Sciatic nerve (tissue), 2 donors: ENCODE results near the gene ST3GAL3. TPM values are rescaled to one million over a fixed set of nuclear protein-coding genes. Genes with fewer than 3 reads are reported as not detected.

Experiments
- ATAC-seq: fragments of 200-7000 bp; cut with Tn5 transposase; one replicate; pipeline ENCODE4 v1.9.1; 2020; ENCODE audit warnings: mild to moderate bottlenecking, moderate library complexity
- DNase-seq: peaks from one replicate; pipeline ENCODE4 v3.0.0-alpha.2; 2020; ENCODE audit warnings: low spot score
- intact Hi-C: fragments of 100-400 bp; cut with DNase I; formaldehyde crosslinking; loops from one replicate; pipeline ENCODE4 v1.14.2; 2022
- total RNA-seq: library from RNA; stranded (reverse); fragmentation: NEBNext Ultra II Directional; extraction: Animal tissue kit (Norgen Biotek cat#: 25700); gene quantifications from one replicate; pipeline ENCODE4 v1.2.1, GENCODE V29; 2021
- donor health status: DM: no; HTN: no; CAD: no.
- donor health status: DM: no; HTN: no; CAD: no.

Gene ST3GAL3, protein sequence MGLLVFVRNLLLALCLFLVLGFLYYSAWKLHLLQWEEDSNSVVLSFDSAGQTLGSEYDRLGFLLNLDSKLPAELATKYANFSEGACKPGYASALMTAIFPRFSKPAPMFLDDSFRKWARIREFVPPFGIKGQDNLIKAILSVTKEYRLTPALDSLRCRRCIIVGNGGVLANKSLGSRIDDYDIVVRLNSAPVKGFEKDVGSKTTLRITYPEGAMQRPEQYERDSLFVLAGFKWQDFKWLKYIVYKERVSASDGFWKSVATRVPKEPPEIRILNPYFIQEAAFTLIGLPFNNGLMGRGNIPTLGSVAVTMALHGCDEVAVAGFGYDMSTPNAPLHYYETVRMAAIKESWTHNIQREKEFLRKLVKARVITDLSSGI
- total RNA-seq, result 35.8 TPM

DNA sequence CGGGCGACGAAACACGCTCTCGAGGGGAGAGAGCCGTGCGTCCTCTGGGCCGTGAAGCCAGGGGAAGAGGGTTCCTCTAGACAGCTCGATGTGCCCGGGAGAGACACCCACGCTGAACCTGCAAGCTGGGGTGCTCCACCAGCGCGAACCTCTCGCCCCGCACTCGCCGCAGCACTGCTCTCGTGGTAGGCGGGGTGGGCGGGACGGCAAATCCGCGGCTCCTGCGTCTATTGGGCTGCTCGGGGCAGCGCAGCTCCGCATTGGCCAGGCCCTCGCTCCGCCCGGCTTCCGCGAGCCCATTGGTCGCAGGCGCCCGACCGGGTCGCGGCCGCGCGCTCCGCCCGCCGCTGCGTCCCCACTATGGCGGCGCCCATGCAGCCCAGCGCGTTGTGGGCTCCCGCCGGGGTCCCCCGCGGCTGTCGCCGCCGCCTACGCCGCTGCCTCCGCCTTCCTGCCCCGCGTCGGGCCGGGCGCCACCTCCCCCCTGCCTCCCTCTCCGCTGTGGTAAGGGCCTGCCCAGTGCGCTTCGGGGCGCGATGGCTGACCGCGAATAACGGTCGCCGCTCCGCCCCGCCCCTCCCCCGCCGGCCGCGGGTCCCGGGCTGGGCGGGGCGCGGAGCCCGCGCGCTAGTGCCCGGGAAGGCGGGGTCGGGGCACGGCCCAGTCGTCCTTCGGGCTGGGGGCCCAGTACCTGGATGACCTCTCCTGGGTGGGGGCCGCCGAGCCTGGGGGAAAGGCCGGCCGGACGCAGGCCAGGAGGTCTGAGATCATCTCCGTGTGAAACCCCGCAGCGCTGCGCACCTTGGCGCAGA, at the start of gene ST3GAL3:
TSS of gene ST3GAL3 (plus strand) at position 347 of the 812 bp plus-strand sequence. CDS start 28,727 bp downstream, outside the sequence.
- DNase-seq, result peak; percentile 95
- peak; percentile 99 for ATAC-seq
- intact Hi-C loops, result no loop called here

DNA sequence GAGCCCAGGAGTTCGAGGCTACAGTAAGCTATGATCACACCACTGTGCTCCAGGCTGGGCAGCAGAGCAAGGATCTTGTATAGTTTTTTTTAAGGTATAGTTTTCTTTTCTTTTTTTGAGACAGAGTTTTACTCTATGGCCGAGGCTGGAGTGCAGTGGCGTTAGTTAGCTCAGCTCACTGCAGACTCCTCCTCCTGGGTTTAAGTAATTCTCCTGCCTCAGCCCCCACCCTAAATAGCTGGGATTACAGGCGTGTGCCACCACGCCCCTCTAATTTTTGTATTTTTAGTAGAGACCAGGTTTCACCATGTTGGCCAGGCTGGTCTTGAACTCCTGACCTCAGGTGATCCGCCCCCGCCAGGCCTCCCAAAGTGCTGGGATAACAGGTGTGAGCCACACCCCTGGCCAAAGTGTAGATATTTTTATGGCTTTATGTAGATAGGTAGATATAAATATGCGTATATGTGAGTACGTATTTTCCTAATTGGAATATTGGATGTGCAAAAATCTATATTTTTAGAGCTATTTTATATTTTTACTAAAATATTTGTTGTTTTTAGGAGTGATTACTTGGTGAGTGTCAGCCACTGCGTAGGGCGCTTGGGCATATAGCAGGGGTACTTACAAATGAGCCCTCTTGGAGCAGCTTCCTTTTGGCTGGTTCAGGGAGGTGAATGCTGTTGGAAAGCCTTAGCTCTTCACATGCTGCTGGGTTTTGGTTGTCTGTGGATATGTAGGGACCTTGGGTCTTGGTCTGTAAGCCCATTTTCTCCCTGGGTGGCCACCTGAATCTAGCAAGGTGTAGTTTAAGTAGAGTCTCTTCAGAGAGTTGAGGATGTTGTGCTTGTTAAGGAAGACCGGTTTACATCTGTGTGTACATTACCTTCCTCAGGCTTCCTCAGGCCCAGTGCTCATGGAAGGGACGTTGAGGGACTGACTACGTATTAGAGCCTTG, 47.8 kb upstream of the ST3GAL3 start:
- DNase-seq (no peak), ATAC-seq (no peak)
- intact Hi-C loops, result loop anchor here (10.0 kb wide), 1 partner anchor 135 kb away; no protein-coding TSS in a partner anchor

DNA sequence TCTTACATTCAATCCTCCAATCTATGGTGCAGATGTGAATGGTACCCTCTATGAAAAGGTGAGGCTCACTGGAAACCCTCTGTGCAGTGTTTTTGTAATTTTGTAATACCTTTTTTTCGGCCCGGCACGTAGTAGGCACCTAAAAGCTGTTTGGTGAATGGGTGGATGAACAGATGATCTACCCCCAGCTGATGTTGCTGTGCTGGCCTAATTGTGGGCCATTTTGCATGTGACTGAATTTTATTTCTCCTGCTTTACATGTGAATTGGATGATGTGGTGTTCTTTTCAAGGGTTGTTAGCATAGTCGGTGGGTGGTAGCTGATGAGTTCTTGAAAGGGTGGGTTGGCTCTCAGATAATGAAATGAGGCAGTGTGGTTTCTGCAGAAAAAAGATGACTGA, 47.0 kb upstream of the ST3GAL3 start:
- no peak for DNase-seq
- no peak for ATAC-seq
- intact Hi-C loops, result no loop called here

DNA sequence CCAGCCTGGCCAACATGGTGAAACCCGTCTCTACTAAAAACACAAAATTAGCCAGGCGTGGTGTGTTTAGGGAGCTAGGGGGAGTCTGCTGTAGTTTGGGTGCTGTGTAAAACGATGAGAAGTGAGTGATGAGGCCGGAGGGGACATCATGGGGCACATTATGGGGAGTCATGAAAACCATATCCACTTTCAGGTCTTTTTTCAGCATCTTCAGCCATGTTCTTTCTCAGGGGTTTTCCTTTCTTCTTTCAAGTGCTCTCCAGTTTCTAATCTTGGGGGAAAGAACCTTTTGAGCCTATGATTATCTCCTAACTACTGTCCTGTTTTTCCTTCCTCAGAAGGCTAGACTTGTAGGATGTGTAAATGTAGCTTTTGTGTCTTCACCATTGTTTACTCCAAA, 43.0 kb upstream of the ST3GAL3 start:
- ATAC-seq (no peak), DNase-seq (no peak)

DNA sequence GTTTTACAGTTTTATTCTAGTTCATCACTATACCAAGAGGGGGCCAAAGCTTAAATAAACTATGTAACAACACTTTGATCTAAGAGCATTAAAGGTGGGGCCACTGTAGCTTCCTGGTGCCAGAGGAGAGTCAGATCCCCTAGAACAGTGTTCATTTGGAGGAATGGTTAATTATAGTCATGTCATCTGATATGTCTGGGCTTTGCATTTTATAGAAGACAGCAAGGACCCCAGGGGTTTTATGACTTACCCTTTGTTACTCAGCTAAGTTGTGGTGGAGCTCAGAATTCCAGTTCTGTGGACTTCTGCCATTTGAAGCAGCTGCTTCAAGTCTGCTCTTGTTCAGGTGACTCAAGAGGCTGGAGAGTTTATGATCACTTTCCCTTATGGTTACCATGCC, 40.7 kb upstream of the ST3GAL3 start:
- ATAC-seq (no peak), DNase-seq (no peak)
- intact Hi-C loops, result no loop called here

More for the DNA sequence above, 43.0 kb upstream of the ST3GAL3 start:
- intact Hi-C loops, result no loop called here

DNA sequence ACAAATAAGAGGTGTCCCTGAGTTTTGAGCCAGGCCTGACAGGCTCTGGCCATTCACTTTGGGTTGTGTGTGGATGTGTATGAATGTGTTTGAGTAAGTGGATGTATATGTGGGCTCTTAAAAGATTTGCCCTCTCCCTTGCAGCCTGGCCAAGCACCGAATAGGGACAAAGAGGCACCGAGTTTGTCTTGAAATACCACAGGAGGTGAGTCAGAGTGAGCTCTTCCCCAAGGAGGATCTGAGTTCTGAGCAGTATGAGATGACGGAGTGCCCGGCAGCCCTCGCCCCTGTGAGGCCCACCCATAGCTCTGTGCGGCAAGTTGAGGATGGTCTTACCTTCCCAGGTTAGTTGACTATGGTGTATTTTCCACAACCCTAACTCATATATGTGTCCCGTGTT, 38.4 kb upstream of the ST3GAL3 start:
- DNase-seq (no peak), ATAC-seq (no peak)
- intact Hi-C loops, result no loop called here

DNA sequence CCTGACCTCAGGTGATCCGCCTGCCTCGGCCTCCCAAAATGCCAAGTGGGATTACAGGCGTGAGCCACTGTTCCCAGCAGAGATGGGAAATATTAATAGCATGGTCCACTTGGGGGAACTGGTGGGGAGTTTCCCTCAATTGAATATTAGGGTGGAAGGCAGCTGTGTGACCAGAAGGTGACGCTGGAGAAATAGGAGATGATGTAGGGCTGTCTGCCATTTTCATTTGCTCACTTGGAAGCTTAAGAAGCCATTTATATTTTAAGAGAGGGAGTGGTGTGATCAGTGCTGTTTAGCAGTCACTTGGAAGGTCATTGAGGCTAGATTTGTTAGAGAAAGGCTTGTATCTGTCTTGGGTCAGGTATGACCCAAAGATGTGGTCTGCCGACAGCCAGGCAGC, 37.5 kb upstream of the ST3GAL3 start:
- DNase-seq, result no peak
- ATAC-seq, result no peak
- intact Hi-C loops, result no loop called here

DNA sequence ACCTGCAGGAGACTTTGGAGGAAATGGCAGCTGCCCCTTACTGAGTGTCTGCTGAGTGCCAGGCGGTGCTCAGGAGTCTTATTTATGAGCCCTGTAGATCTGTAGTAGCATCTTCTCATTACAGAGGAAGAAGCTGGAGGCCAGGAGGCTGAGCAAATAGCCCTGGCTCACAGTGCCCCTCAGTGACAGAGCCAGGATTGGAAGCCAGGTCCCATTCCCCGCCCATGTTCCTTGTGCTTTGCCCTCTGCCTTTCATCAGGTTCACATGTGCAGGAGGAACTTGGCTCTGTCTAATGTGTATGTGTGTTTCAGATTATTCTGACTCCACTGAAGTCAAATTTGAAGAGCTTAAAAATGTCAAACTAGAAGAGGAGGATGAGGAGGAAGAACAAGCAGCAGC, 36.1 kb upstream of the ST3GAL3 start:
- intact Hi-C loops, result no loop called here
- DNase-seq (no peak), ATAC-seq (no peak)

DNA sequence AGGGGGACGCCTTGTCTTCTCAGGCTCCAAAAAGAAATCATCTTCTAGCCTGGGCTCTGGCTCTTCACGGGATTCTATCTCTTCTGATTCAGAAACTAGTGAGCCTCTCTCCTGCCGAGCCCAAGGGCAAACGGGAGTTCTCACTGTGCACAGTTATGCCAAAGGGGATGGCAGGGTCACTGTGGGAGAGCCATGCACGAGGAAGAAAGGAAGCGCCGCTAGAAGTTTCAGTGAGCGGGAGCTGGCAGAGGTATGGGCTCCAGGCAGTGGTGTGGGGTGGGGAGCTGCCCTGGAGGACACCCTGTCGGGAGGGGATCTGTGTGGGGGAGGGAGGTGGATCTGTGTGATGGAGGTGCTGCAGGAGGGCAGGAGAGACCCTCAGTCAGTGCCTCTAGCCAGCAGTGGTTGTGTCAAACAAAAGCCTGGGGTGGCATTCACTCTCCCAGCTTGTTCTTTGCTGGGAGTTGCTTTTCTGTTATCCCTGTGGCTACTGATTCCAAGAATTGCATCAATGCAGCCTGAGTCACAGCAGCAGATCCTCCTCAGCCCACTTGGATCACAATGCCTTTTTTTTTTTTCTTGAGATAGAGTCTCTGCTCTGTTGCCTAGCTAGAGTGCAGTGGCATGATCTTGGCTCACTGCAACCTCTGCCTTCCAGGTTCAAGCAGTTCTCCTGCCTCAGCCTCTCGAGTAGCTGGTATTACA, 35.6 kb upstream of the ST3GAL3 start:
- ATAC-seq (peak; percentile 57), DNase-seq (no peak)
- intact Hi-C loops, result no loop called here

DNA sequence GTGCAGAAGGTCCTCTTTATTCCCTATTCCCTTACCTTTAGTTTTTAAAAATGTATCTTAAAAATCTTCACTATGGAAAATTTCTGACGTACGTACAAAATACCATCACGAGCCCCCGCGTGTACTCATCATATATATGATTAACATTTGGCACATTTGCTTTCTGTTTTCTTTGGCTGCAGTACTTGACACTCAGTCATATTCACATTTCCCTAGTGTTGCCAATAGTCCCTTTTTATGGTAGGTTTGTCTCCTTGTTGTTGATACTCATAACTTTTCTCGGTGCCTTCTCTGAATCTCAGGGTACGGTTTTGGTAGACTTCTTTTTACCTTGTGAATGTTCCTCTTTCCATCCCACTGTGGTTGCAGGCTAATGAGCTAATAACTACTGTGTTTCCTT, 34.1 kb upstream of the ST3GAL3 start:
- intact Hi-C loops, result no loop called here
- DNase-seq (no peak), ATAC-seq (no peak)

DNA sequence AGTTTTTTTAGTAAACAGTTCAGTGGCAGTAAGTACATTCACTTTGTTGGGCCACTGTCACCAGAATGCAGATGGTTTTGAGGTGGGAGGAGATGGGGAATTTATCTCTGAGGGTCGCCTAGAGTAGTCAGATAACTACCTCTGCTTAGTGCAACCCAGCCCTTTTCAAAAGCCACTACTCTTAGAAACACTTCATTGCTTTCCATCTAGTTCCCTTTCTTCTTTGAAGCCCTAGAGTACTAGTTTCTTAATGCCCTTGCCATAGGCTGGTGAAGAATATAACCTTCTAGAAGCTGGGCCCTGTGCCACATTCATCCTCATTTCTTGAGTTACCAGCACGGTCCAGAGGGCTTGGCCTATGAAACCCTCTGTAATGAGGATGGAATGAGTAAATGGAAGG, 28.4 kb upstream of the ST3GAL3 start:
- DNase-seq (no peak), ATAC-seq (no peak)
- intact Hi-C loops, result no loop called here

DNA sequence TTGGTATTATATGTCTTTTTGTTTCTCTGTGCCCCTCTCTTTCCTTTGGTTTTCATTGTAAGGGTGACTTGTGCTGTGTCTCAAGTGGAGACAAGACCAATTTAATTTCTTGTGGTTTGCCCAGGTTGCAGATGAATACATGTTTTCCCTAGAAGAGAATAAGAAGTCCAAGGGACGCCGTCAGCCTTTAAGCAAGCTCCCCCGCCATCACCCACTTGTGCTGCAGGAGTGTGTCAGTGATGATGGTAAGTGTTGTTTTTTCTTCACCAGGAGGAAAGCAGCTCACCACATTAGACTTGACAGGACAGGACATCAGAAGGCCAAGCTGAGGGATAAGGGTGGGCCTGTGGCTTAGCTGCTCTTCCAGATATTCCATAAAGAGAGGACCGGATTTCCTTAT, 23.8 kb upstream of the ST3GAL3 start:
- intact Hi-C loops, result no loop called here
- no peak for ATAC-seq
- no peak for DNase-seq

DNA sequence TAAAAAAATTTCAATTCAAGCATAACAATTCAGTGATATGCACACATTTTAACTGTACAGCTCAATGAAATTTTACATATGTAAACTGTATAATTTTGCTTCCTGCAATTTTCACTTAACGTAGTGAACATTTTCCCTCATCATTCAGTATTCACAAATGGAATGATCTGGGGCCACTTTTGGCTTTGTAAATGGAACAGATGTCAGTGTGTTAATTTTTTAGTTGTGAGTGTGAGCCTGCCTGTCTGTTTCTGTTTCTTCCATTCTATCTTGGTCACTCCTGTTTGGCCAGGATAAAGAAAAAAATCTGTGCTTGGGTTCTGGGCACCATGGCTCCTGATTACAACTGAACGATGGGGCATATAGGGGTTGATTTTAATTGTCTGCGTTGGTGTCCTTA, 20.5 kb upstream of the ST3GAL3 start:
- ATAC-seq (no peak), DNase-seq (no peak)
- intact Hi-C loops, result no loop called here

DNA sequence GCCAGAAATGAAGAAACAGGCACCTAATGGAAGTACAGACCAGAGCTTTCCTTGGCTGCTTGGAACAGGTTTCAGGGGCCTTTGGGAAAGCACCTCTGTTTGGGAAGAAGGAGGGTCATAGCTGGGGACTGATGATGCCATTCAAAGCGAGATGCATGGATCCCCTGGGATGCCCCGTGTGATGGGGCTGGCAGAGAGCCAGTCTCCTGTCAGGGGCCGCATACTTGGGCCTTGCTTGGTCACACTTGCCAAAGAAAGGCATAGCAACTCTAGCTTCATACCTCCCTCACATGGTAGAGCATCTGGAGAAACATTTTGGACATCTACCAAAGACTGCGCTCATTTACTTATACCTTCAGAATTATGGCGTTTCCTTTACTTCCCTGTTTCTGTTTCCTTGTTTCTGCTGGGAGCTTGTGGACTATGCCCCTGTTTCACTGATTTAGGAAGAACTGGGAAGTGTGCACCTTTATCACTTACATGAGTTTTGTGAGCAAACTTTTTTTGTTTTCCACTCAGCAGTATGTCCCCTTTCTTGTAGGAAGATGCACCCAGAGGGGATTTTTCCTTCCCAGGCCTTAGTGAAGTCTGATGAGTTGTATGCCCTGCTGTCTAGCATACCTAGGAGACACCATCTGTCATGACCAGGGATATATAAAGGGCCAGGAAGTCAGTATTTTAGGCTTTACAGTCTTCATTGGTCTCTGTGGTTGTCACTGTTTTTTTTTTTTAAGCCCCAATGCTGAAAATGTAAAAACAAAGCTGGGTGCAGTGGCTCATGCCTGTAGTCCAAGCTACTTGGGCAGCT, 19.8 kb upstream of the ST3GAL3 start:
- ATAC-seq, result no peak

DNA sequence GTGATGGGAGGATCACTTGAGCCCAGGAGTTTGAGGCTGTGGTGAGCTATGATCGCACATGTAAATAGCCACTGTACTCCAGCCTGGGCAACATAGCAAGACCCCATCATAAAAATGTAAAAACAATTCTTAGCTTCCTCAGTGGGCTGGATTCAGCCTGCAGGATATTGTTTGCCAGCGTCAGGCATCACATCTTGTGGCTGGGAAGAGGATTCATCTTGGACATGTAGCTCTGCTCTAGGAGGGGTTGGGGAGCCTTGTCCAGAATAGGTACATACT, 19.3 kb upstream of the ST3GAL3 start:
- no peak for ATAC-seq
- intact Hi-C loops, result no loop called here
- DNase-seq, result no peak

More for the DNA sequence above, 19.8 kb upstream of the ST3GAL3 start:
- DNase-seq, result no peak
- intact Hi-C loops, result no loop called here

DNA sequence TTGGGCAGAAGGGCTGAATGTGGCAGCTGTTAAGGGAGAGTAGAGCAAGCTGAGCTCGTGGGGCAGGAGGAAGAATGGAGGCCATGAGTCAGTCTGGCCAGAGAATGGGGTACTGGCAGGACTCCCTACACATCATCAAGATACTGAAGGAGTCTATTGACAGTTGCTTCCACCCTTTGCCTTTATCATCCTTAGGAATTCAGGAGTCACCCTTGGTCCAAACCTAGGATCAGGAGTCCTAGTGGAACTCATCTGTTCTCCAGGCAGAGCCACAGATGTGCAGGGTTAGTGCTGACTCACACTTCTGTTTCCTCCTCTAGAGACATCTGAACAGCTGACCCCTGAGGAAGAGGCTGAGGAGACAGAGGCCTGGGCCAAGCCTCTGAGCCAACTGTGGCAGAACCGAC, 18.7 kb upstream of the ST3GAL3 start:
- intact Hi-C loops, result no loop called here
- ATAC-seq (peak; percentile 84), DNase-seq (no peak)

DNA sequence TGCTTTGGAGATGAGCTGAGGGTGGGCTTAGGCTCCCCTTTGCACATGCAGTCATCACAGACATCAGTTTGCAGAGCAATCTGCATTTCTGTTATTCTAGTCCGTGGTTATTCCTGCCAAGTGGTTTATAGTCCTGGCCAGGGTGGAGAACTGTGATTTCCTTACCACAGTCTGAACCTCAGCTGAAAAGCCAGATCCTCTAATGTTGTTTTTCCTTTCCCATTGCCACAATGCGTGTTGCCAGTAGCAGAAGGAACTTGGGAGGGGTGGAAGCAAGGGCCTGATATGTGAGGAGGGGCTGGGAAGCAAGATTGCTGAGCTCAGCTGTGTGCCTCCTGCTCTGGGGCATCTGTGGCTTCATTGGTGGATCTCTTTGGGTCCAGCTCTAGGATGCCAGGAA, 18.0 kb upstream of the ST3GAL3 start:
- ATAC-seq (no peak), DNase-seq (no peak)
- intact Hi-C loops, result no loop called here
